HepG2 (cell line): ENCODE measurements around the gene BCAT1. TPM values are rescaled to one million over a fixed set of nuclear protein-coding genes. Genes with fewer than 3 reads are reported as not detected.

Experiments
- ARNT ChIP-seq: fragments of 450-650 bp; IDR thresholded peaks from 2 replicates; pipeline ENCODE4 v1.6.1; 2017
- ERF ChIP-seq: IDR thresholded peaks from 2 replicates; pipeline ENCODE4 v1.6.1; 2018; ENCODE audit warnings: missing biosample characterization, missing genetic modification reagents
- HDAC6 ChIP-seq: fragments of 200-600 bp; sonication (generic); IDR thresholded peaks from 2 replicates; pipeline ENCODE4 v1.7.0; 2017; ENCODE audit warnings: mild to moderate bottlenecking, antibody characterized with exemption, low read length, low read depth
- HNF4A ChIP-seq: sonication (generic); formaldehyde crosslinking; IDR thresholded peaks from 2 replicates; pipeline ENCODE4 v1.4.0; 2020; ENCODE audit warnings: missing genetic modification reagents
- PHF21A ChIP-seq: sonication (generic); formaldehyde crosslinking; IDR thresholded peaks from 2 replicates; pipeline ENCODE4 v1.5.0; 2020; ENCODE audit warnings: mild to moderate bottlenecking, missing genetic modification reagents
- TEAD2 ChIP-seq: sonication (generic); formaldehyde crosslinking; IDR thresholded peaks from 2 replicates; pipeline ENCODE4 v1.9.0; 2021; ENCODE audit warnings: missing genetic modification reagents
- TGIF2 ChIP-seq: IDR thresholded peaks from 2 replicates; pipeline ENCODE4 v1.6.1; 2016; ENCODE audit warnings: control low read depth, missing compliant biosample characterization
- ZNF230 ChIP-seq: sonication (generic); formaldehyde crosslinking; IDR thresholded peaks from 2 replicates; pipeline ENCODE4 v1.4.0; 2020; ENCODE audit warnings: mild to moderate bottlenecking, missing genetic modification reagents
- ZNF30 ChIP-seq: sonication (generic); formaldehyde crosslinking; IDR thresholded peaks from 2 replicates; pipeline ENCODE4 v1.5.0; 2020; ENCODE audit warnings: mild to moderate bottlenecking, missing genetic modification reagents
- ZNF430 ChIP-seq: sonication (generic); formaldehyde crosslinking; IDR thresholded peaks from 2 replicates; pipeline ENCODE4 v1.9.0; 2021; ENCODE audit warnings: mild to moderate bottlenecking, missing genetic modification reagents
- ZNF563 ChIP-seq: sonication (generic); formaldehyde crosslinking; IDR thresholded peaks from 2 replicates; pipeline ENCODE4 v1.8.0; 2022; ENCODE audit warnings: mild to moderate bottlenecking, moderate library complexity, missing genetic modification reagents
- ZNF589 ChIP-seq: sonication (generic); formaldehyde crosslinking; conservative IDR thresholded peaks from 2 replicates; pipeline ENCODE4 v1.8.0; 2022; ENCODE audit warnings: mild to moderate bottlenecking, moderate library complexity, missing genetic modification reagents
- ZNF839 ChIP-seq: sonication (generic); formaldehyde crosslinking; IDR thresholded peaks from 2 replicates; pipeline ENCODE4 v1.4.0; 2020; ENCODE audit warnings: missing genetic modification reagents, mild to moderate bottlenecking, borderline replicate concordance
- ZSCAN21 ChIP-seq: sonication (generic); formaldehyde crosslinking; IDR thresholded peaks from 2 replicates; pipeline ENCODE4 v1.8.0; 2022; ENCODE audit warnings: mild to moderate bottlenecking, missing genetic modification reagents, moderate library complexity, borderline replicate concordance
- polyA plus RNA-seq, 8 experiments: library from polyadenylated mRNA; depleted of rRNA in 3 of 8; stranded (reverse) in 7 of 8; unstranded in 1 of 8; fragments of >200 nt; fragmentation: Illumina TruSeq in 4 of 8; extraction: Trizol in 4 of 8; gene quantifications; 2 replicates each; pipeline versions ENCODE4 v1.2.1 to v1.2.3, GENCODE V29; 2011 to 2016; ENCODE audit warnings: low read depth in 4 of 8, missing spikeins in 1 of 8, mixed read lengths in 1 of 8; ENCODE audit not compliant: insufficient read depth in 1 of 8
- total RNA-seq, 5 experiments: library from RNA; depleted of rRNA; stranded (reverse); fragments of >200 nt; fragmentation: Illumina TruSeq; extraction: Trizol; gene quantifications; 2 replicates each; pipeline ENCODE4 v1.2.3, GENCODE V29; 2016; ENCODE audit warnings: low read depth in 1 of 5
- TF ChIP-seq, protein P1 (sequence below): sonication (generic); formaldehyde crosslinking; IDR thresholded peaks from 2 replicates; pipeline ENCODE4 v1.4.0; 2020; ENCODE audit warnings: mild to moderate bottlenecking, missing genetic modification reagents
- TF ChIP-seq, protein P2 (sequence below): sonication (generic); formaldehyde crosslinking; conservative IDR thresholded peaks from 2 replicates; pipeline ENCODE4 v1.4.0; 2020; ENCODE audit warnings: missing genetic modification reagents
- TF ChIP-seq, protein P3 (sequence below): IDR thresholded peaks from 2 replicates; pipeline ENCODE4 v1.6.1; 2016; ENCODE audit warnings: missing genetic modification reagents, missing compliant biosample characterization
- TF ChIP-seq, protein P4 (sequence below): conservative IDR thresholded peaks from 2 replicates; pipeline ENCODE4 v1.6.1; 2018; ENCODE audit warnings: missing genetic modification reagents
- TF ChIP-seq, protein P5 (sequence below), 2 experiments: sonication (generic) in 1 of 2; formaldehyde crosslinking in 1 of 2; IDR thresholded peaks; 2 replicates each; pipeline versions ENCODE4 v1.6.1 to v1.9.0; 2014 to 2022; ENCODE audit warnings: antibody characterized with exemption in 1 of 2, borderline replicate concordance in 1 of 2, inconsistent platforms in 1 of 2, low read depth in 1 of 2, missing genetic modification reagents in 1 of 2

The BCAT1 gene
- total and polyA plus RNA-seq, 2 of the 13 experiments (the other 11 are each of a cell fraction or from before 2014, with no cell fraction given): 8.0 to 75.5 TPM

DNA sequence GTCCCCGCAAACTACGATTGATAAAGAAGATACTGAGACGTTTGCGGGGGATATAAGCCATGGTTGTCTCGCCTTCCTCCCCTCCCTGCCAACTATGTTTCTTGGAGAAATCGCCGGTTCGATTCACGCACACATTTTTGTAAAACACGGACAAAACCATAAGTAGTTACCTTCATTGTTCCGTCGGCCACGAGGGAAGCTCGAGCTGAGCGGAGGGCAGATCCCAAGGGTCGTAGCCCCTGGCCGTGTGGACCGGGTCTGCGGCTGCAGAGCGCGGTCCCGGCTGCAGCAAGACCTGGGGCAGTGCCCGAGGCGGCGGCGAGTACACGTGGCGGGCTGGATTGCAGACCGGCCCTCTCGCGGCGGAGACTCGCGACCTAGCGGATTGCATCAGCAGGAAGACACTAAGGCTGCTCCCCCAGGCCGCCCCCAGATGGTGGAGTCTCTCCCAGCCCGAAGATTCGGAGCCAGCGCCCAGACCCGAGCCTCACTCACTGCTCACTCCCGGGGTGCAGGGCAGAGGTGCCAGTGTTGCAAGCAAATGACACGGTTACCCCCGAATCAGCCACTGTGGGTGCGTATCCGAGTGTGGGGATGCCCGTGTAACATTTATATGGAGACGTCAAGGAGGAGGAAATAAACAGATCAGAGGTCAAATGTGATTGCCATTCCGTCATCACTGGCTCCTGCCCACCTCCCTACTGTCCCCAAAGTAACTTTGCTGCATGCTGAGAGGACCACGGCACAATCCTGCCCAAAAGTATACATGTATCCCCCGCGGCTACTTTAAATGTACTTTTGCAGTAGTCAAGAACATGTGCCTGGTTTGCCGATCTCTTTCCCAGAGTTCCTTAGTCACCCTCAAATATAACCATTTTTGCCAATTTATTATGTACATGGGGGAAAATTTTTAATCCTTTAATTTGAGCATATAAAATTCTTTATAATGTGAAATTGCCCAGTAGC is at the start of gene BCAT1 (continued):
- TF ChIP-seq, protein P1, sequence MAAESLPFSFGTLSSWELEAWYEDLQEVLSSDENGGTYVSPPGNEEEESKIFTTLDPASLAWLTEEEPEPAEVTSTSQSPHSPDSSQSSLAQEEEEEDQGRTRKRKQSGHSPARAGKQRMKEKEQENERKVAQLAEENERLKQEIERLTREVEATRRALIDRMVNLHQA (CRISPR knock-in tag): no peak
- TF ChIP-seq ZNF839 (CRISPR knock-in tag): no peak
- TF ChIP-seq HNF4A (CRISPR knock-in tag): 0 out of 2 replicates have a peak, but pooled peaks have one; percentile 3
- TF ChIP-seq ARNT: no peak
- no peak for TF ChIP-seq ZNF30
- TF ChIP-seq, protein P2, sequence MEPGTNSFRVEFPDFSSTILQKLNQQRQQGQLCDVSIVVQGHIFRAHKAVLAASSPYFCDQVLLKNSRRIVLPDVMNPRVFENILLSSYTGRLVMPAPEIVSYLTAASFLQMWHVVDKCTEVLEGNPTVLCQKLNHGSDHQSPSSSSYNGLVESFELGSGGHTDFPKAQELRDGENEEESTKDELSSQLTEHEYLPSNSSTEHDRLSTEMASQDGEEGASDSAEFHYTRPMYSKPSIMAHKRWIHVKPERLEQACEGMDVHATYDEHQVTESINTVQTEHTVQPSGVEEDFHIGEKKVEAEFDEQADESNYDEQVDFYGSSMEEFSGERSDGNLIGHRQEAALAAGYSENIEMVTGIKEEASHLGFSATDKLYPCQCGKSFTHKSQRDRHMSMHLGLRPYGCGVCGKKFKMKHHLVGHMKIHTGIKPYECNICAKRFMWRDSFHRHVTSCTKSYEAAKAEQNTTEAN (CRISPR knock-in tag): no peak
- TF ChIP-seq ZNF230: no peak; the same call in 1 of the 2 replicates
- no peak for TF ChIP-seq TEAD2
- TF ChIP-seq ZNF563 (CRISPR knock-in tag): peak; percentile 49; the same call in 1 of the 2 replicates
- peak; percentile 58; the same call in 1 of the 2 replicates for TF ChIP-seq ERF
- TF ChIP-seq, protein P3, sequence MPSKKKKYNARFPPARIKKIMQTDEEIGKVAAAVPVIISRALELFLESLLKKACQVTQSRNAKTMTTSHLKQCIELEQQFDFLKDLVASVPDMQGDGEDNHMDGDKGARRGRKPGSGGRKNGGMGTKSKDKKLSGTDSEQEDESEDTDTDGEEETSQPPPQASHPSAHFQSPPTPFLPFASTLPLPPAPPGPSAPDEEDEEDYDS: no peak; the same call in 1 of the 2 replicates
- TF ChIP-seq ZNF430: no peak
- peak; percentile 88 for TF ChIP-seq TGIF2
- 0 out of 2 replicates have a peak, but pooled peaks have one; percentile 83 for TF ChIP-seq ZNF589 (CRISPR knock-in tag)
- TF ChIP-seq HDAC6: no peak
- TF ChIP-seq ZSCAN21 (CRISPR knock-in tag): no peak
- TF ChIP-seq PHF21A (CRISPR knock-in tag): no peak
- TF ChIP-seq, protein P4, sequence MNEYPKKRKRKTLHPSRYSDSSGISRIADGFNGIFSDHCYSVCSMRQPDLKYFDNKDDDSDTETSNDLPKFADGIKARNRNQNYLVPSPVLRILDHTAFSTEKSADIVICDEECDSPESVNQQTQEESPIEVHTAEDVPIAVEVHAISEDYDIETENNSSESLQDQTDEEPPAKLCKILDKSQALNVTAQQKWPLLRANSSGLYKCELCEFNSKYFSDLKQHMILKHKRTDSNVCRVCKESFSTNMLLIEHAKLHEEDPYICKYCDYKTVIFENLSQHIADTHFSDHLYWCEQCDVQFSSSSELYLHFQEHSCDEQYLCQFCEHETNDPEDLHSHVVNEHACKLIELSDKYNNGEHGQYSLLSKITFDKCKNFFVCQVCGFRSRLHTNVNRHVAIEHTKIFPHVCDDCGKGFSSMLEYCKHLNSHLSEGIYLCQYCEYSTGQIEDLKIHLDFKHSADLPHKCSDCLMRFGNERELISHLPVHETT (CRISPR knock-in tag): no peak
- TF ChIP-seq, protein P5, sequence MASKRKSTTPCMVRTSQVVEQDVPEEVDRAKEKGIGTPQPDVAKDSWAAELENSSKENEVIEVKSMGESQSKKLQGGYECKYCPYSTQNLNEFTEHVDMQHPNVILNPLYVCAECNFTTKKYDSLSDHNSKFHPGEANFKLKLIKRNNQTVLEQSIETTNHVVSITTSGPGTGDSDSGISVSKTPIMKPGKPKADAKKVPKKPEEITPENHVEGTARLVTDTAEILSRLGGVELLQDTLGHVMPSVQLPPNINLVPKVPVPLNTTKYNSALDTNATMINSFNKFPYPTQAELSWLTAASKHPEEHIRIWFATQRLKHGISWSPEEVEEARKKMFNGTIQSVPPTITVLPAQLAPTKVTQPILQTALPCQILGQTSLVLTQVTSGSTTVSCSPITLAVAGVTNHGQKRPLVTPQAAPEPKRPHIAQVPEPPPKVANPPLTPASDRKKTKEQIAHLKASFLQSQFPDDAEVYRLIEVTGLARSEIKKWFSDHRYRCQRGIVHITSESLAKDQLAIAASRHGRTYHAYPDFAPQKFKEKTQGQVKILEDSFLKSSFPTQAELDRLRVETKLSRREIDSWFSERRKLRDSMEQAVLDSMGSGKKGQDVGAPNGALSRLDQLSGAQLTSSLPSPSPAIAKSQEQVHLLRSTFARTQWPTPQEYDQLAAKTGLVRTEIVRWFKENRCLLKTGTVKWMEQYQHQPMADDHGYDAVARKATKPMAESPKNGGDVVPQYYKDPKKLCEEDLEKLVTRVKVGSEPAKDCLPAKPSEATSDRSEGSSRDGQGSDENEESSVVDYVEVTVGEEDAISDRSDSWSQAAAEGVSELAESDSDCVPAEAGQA (IDR thresholded peaks at IDR 0.05; ENCODE audit: low read depth): no peak
- TF ChIP-seq, protein P5 (CRISPR knock-in tag; IDR thresholded peaks at IDR 0.05; ENCODE audit: borderline replicate concordance): no peak
